ENCODE results near the gene ADAMTS13.

The ADAMTS13 gene

GRCh38 chr9:133488686-133489252 lies 66.6 kb downstream of the ADAMTS13 start:
- no peak overlapping the region for H3K9ac ChIP-seq
- no peak overlapping the region for H3K4me2 ChIP-seq
- H3K36me3 ChIP-seq (ENCODE audit: insufficient read depth) = no peaks in the 10 kb centered on the region
- no peak overlapping the region for H2AFZ ChIP-seq (ENCODE audit: low read depth)
- TF ChIP-seq, protein P1, sequence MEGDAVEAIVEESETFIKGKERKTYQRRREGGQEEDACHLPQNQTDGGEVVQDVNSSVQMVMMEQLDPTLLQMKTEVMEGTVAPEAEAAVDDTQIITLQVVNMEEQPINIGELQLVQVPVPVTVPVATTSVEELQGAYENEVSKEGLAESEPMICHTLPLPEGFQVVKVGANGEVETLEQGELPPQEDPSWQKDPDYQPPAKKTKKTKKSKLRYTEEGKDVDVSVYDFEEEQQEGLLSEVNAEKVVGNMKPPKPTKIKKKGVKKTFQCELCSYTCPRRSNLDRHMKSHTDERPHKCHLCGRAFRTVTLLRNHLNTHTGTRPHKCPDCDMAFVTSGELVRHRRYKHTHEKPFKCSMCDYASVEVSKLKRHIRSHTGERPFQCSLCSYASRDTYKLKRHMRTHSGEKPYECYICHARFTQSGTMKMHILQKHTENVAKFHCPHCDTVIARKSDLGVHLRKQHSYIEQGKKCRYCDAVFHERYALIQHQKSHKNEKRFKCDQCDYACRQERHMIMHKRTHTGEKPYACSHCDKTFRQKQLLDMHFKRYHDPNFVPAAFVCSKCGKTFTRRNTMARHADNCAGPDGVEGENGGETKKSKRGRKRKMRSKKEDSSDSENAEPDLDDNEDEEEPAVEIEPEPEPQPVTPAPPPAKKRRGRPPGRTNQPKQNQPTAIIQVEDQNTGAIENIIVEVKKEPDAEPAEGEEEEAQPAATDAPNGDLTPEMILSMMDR (conservative IDR thresholded peaks at IDR 0.05; ENCODE audit: low read depth, low read length) = no peak
- H3K79me2 ChIP-seq (ENCODE audit: insufficient read depth, low read depth) = no peaks in the 10 kb centered on the region
- no peak overlapping the region for H3K27ac ChIP-seq
- H3K4me3 ChIP-seq (IDR thresholded peaks at IDR 0.05; ENCODE audit: insufficient read depth, low read depth, low read length) = no peak overlapping the region
- no peaks in the 10 kb centered on the region for H3K4me1 ChIP-seq (ENCODE audit: low read depth, poor library complexity, severe bottlenecking)
- H4K20me1 ChIP-seq (ENCODE audit: insufficient read depth) = no peaks in the 10 kb centered on the region
- peaks cover 73% of the 10 kb centered on the region for H3K27me3 ChIP-seq (ENCODE audit: insufficient read depth, low read depth)

GRCh38 chr9:133489253-133490190 lies 67.4 kb downstream of the ADAMTS13 start:
- Histone ChIP-seq H3K27me3 (ENCODE audit: insufficient read depth, low read depth) (peaks cover 73% of the 10 kb centered on the region), H3K27ac (no peak overlapping the region), H3K36me3 (ENCODE audit: insufficient read depth) (no peaks in the 10 kb centered on the region), H3K9ac (no peak overlapping the region), H3K79me2 (ENCODE audit: insufficient read depth, low read depth) (no peaks in the 10 kb centered on the region), H3K4me2 (no peak overlapping the region), H3K4me3 (IDR thresholded peaks at IDR 0.05; ENCODE audit: insufficient read depth, low read depth, low read length) (no peak overlapping the region), H2AFZ (ENCODE audit: low read depth) (no peak overlapping the region), H4K20me1 (ENCODE audit: insufficient read depth) (no peaks in the 10 kb centered on the region), H3K4me1 (ENCODE audit: low read depth, poor library complexity, severe bottlenecking) (no peaks in the 10 kb centered on the region)
- TF ChIP-seq, protein P1 (conservative IDR thresholded peaks at IDR 0.05; ENCODE audit: low read depth, low read length) = no peak

DNA sequence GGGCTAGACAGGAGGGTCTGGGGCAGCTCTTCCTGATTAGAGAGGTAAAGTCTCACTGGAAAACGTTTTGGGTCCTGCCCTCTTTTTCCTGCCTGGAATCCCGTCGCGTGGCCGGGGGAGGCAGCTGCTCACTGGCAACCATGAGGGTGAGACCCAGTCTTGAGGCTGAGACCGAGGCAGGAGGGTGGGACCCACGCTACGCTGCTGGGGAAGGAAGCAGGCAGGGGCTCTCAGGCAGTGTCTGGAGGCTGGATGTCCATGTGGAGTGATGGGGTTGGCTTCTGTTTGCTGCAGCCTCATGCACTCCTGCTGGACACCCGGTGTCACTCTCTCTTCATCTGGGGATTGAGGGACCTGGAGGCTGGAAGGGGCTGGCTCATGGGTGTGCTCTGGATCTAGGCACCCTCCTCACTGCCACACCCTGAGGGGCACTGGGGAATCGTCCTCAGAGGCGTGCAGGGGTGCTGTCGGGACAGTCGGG lies 68.1 kb downstream of the ADAMTS13 start:
- Histone ChIP-seq H3K27ac (no peak overlapping the region), H4K20me1 (ENCODE audit: insufficient read depth) (no peaks in the 10 kb centered on the region), H3K9ac (no peak overlapping the region), H3K36me3 (ENCODE audit: insufficient read depth) (no peaks in the 10 kb centered on the region), H3K4me1 (ENCODE audit: low read depth, poor library complexity, severe bottlenecking) (no peaks in the 10 kb centered on the region), H3K4me2 (no peak overlapping the region), H2AFZ (ENCODE audit: low read depth) (no peak overlapping the region), H3K79me2 (ENCODE audit: insufficient read depth, low read depth) (no peaks in the 10 kb centered on the region), H3K4me3 (IDR thresholded peaks at IDR 0.05; ENCODE audit: insufficient read depth, low read depth, low read length) (no peak overlapping the region), H3K27me3 (ENCODE audit: insufficient read depth, low read depth) (peaks cover 68% of the 10 kb centered on the region)
- TF ChIP-seq, protein P1 (conservative IDR thresholded peaks at IDR 0.05; ENCODE audit: low read depth, low read length) = no peak

DNA sequence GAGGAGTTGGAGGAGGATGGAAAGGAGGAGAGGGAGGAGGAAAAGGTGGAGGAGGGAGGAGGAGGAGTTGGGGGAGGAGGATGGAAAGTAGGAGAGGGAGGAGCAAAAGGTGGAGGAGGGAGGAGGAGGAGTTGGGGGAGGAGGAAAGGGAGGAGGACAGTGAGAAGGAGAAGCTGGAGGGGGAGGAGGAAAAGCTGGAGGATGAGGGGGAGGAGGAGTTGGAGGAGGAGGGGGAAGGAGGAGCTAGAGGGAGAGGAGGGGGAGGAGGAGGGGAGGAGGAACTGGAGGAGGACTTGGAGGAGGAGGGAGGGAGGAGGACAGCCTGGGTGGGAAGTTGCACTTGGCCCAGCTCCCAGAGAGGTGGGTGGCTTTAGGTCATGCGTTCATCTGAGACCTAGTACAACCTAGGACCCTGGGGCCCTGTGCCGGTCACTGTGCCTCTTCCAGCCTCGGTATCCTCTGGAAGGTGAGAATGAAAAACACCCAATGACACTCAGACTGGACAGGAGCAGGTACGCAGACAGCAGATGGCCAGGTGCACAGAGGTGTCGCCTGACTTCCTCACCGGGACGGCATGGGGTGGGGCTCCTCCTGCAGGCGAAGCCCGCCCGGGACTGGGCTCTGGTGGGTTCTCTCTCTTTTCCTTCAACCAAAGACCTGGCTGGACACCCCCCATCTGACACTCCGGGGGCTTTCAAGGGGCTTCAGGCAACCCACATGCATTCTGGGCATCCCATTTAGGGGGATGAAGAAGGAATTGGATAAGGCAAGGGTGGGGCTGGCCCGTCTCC lies 68.9 kb downstream of the ADAMTS13 start:
- no peak overlapping the region for H3K4me2 ChIP-seq
- H4K20me1 ChIP-seq (ENCODE audit: insufficient read depth) = no peaks in the 10 kb centered on the region

More for the DNA sequence above, 68.9 kb downstream of the ADAMTS13 start:
- no peak overlapping the region for H3K9ac ChIP-seq
- H3K4me1 ChIP-seq (ENCODE audit: low read depth, poor library complexity, severe bottlenecking) = no peaks in the 10 kb centered on the region
- H2AFZ ChIP-seq (ENCODE audit: low read depth) = no peak overlapping the region
- H3K79me2 ChIP-seq (ENCODE audit: insufficient read depth, low read depth) = no peaks in the 10 kb centered on the region
- no peak overlapping the region for H3K4me3 ChIP-seq (IDR thresholded peaks at IDR 0.05; ENCODE audit: insufficient read depth, low read depth, low read length)
- H3K36me3 ChIP-seq (ENCODE audit: insufficient read depth) = no peaks in the 10 kb centered on the region
- H3K27ac ChIP-seq = no peak overlapping the region
- H3K27me3 ChIP-seq (ENCODE audit: insufficient read depth, low read depth) = peaks cover 59% of the 10 kb centered on the region
- TF ChIP-seq, protein P1 (conservative IDR thresholded peaks at IDR 0.05; ENCODE audit: low read depth, low read length) = no peak
